KG1 (cell line): Measurements from ENCODE around the gene ARL15.
"Not testable (repeated sequence)": the region's sequence is repeated elsewhere in the genome, so short reads cannot be mapped to it uniquely, and the experiment has no call there.

Experiments
- DNase-seq: peaks from one replicate; lab custom pipeline; 2025; lab: John Stamatoyannopoulos, UW

ARL15 gene

GRCh38 chr5:54093861-54094260, 216.5 kb downstream of the ARL15 start:
- no peak for DNase-seq

GRCh38 chr5:54093081-54093492, 217.3 kb downstream of the ARL15 start:
- no peak for DNase-seq

GRCh38 chr5:54091307-54092130, 218.9 kb downstream of the ARL15 start:
- DNase-seq = no peak

GRCh38 chr5:54090495-54091120, 219.8 kb downstream of the ARL15 start:
- DNase-seq = no peak

- no peak for DNase-seq
These were observed 222.3 kb downstream of the ARL15 start for GRCh38 chr5:54088081-54088480.

GRCh38 chr5:54087436-54087835, 222.9 kb downstream of the ARL15 start:
- no peak for DNase-seq

- DNase-seq = no peak
These were observed 224.2 kb downstream of the ARL15 start for GRCh38 chr5:54086191-54086590.

GRCh38 chr5:54084696-54085095, 225.7 kb downstream of the ARL15 start:
- no peak for DNase-seq

GRCh38 chr5:54083851-54084250, 226.5 kb downstream of the ARL15 start:
- no peak for DNase-seq

- no peak for DNase-seq
These were observed 227.1 kb downstream of the ARL15 start for GRCh38 chr5:54083245-54083644.

GRCh38 chr5:54081415-54081814, 229.0 kb downstream of the ARL15 start:
- no peak for DNase-seq

GRCh38 chr5:54080831-54081230, 229.5 kb downstream of the ARL15 start:
- no peak for DNase-seq

GRCh38 chr5:54073735-54074134, 236.6 kb downstream of the ARL15 start:
- DNase-seq = no peak

GRCh38 chr5:54073131-54073530, 237.2 kb downstream of the ARL15 start:
- DNase-seq = no peak

- no peak for DNase-seq
These were observed 243.9 kb downstream of the ARL15 start for GRCh38 chr5:54066433-54066832.

- no peak for DNase-seq
These were observed 246.6 kb downstream of the ARL15 start for GRCh38 chr5:54063817-54064216.

GRCh38 chr5:54062958-54063357, 247.4 kb downstream of the ARL15 start:
- DNase-seq = no peak

- DNase-seq = not testable (repeated sequence)
These were observed 249.5 kb downstream of the ARL15 start for GRCh38 chr5:54060919-54061318.

- no peak for DNase-seq
These were observed 260.4 kb downstream of the ARL15 start for GRCh38 chr5:54049963-54050362.

GRCh38 chr5:54049144-54049543, 261.2 kb downstream of the ARL15 start:
- DNase-seq = no peak

- DNase-seq = no peak
These were observed 265.1 kb downstream of the ARL15 start for GRCh38 chr5:54045077-54045792.

- DNase-seq = not testable (repeated sequence)
These were observed 266.1 kb downstream of the ARL15 start for GRCh38 chr5:54044276-54044675.

GRCh38 chr5:54040804-54041203, 269.6 kb downstream of the ARL15 start:
- no peak for DNase-seq
